Gastrocnemius medialis (tissue), 4 donors: ENCODE measurements around the gene MYPOP. TPM values are rescaled to one million over a fixed set of nuclear protein-coding genes. Genes with fewer than 3 reads are reported as not detected.

Experiments
- ATAC-seq, 2 donors: fragments of 150-250 bp; one replicate each; pipeline ENCODE4 v1.9.1; 2016
- DNase-seq, 2 donors: peaks; one replicate each; pipeline ENCODE4 v3.0.0-alpha.2; 2019
- H3K27ac ChIP-seq, 4 donors: fragments of 200-600 bp; sonication (generic); 1 replicate in 1 of 4; 2 replicates in 3 of 4; pipeline ENCODE4 v1.5.1; 2016 to 2018; ENCODE audit warnings: mild to moderate bottlenecking in 2 of 4, moderate library complexity in 1 of 4
- H3K27me3 ChIP-seq, 3 donors: fragments of 200-600 bp; sonication (generic) in 2 of 3; 1 replicate in 1 of 3; 2 replicates in 2 of 3; pipeline versions ENCODE4 v1.5.1 to v1.6.0; 2016 to 2019; ENCODE audit warnings: mild to moderate bottlenecking in 1 of 3, moderate library complexity in 1 of 3
- H3K36me3 ChIP-seq, 2 donors: fragments of 200-600 bp; sonication (generic) in 1 of 2; one replicate each; pipeline ENCODE4 v1.5.1; 2017 to 2018
- H3K4me1 ChIP-seq, 2 donors: fragments of 200-600 bp; sonication (generic) in 1 of 2; one replicate each; pipeline ENCODE4 v1.5.1; 2016 to 2017; ENCODE audit warnings: mild to moderate bottlenecking in 2 of 2
- H3K4me3 ChIP-seq, 4 donors: fragments of 200-600 bp; sonication (generic) in 3 of 4; 1 replicate in 1 of 4; 2 replicates in 3 of 4; pipeline ENCODE4 v1.5.1; 2016 to 2019; ENCODE audit warnings: mild to moderate bottlenecking in 2 of 4
- H3K9me3 ChIP-seq, 3 donors: fragments of 200-600 bp; sonication (generic) in 2 of 3; 1 replicate in 1 of 3; 2 replicates in 2 of 3; pipeline ENCODE4 v1.5.1; 2016 to 2019
- POLR2A ChIP-seq, 2 donors: fragments of 450-650 bp; IDR thresholded peaks; one replicate each; pipeline ENCODE4 v1.6.1; 2017; ENCODE audit warnings: antibody characterized with exemption in 2 of 2, mild to moderate bottlenecking in 2 of 2, moderate library complexity in 2 of 2
- in situ Hi-C, 4 donors: fragments of 200-750 bp; cut with MboI; loops; one replicate each; pipeline versions ENCODE4 v1.15.0 to v1.8.0; 2017; ENCODE audit warnings: low sequenced_read_pairs in 4 of 4
- intact Hi-C: fragments of 100-400 bp; cut with DNase I; formaldehyde crosslinking; loops from one replicate; pipeline ENCODE4 v1.15.1; 2023; ENCODE audit warnings: low total_unique reads
- total RNA-seq, 4 donors: library from RNA; depleted of rRNA; stranded (reverse); fragments of >200 nt; gene quantifications; one replicate each; pipeline versions ENCODE4 v1.1.0 to v1.2.3, GENCODE V29; 2016
- TF ChIP-seq, protein P1 (sequence below), 5 experiments: fragments of 450-650 bp in 3 of 5; fragments of 200-600 bp in 2 of 5; sonication (generic) in 2 of 5; IDR thresholded peaks in 4 of 5; conservative IDR thresholded peaks in 1 of 5; 1 replicate in 4 of 5; 2 replicates in 1 of 5; pipeline ENCODE4 v1.5.1; 2016 to 2019; ENCODE audit warnings: antibody characterized with exemption in 5 of 5, mild to moderate bottlenecking in 3 of 5, moderate library complexity in 3 of 5

Gene MYPOP
- total RNA-seq, 4 donors from 2014 or later: 5.9 to 12.4 (median 6.3) TPM

DNA sequence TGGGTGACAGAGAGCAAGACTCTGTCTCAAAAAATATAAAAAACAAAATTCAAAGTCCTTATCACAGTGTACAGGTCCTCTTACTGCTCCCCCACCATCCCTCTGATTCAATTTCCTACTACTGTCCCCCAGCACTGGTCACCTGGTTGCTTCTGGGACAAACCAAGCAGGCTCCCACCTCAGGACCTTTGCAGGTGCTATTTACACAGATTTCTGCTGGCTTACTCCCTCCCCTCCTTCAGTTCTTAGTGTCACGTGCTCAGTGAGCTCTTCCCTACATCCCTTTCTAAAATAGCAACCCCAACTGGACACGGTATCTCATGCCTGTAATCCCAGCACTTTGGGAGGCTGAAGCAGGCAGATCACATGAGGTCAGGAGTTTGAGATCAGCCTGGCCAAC, 22.4 kb downstream of the MYPOP start:
- intact Hi-C loops: no loop called here
- no peak for ATAC-seq

DNA sequence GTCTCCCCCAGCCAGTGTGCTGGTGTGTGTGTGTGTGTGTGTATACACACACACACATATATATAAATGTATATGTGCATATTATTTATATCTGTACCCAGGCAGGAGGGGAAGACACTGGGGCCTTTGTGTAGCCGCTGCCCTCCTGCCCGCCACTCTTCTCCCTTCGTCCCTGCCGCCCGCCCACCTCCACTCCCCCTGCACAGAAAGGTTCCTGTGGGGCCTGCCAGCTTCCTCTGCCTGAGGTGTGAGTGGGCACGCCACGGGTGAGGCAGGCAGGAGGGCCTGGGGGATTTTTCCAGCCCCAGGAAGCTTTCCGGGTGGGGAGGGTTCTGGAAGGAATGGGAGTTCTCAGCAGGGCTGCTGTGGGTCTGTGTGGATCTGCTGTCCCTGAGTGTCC, 23.4 kb downstream of the MYPOP start:
- intact Hi-C loops (no loop called here), in situ Hi-C loops (no loop called here)
- TF ChIP-seq, protein P1, sequence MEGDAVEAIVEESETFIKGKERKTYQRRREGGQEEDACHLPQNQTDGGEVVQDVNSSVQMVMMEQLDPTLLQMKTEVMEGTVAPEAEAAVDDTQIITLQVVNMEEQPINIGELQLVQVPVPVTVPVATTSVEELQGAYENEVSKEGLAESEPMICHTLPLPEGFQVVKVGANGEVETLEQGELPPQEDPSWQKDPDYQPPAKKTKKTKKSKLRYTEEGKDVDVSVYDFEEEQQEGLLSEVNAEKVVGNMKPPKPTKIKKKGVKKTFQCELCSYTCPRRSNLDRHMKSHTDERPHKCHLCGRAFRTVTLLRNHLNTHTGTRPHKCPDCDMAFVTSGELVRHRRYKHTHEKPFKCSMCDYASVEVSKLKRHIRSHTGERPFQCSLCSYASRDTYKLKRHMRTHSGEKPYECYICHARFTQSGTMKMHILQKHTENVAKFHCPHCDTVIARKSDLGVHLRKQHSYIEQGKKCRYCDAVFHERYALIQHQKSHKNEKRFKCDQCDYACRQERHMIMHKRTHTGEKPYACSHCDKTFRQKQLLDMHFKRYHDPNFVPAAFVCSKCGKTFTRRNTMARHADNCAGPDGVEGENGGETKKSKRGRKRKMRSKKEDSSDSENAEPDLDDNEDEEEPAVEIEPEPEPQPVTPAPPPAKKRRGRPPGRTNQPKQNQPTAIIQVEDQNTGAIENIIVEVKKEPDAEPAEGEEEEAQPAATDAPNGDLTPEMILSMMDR (IDR thresholded peaks at IDR 0.05 in 4 of 5, conservative IDR thresholded peaks at IDR 0.05 in 1 of 5): no peak
- no peak for TF ChIP-seq POLR2A (IDR thresholded peaks at IDR 0.05)

More for the DNA sequence above, 22.4 kb downstream of the MYPOP start:
- no peak for DNase-seq
- H3K4me1 ChIP-seq: peaks cover 25 to 35% of the 10 kb centered on the region in 2 donors
- no peak overlapping the region for H3K27ac ChIP-seq
- peaks cover 0 to 9% (median 0%) of the 10 kb centered on the region in 3 donors for H3K27me3 ChIP-seq
- H3K4me3 ChIP-seq: no peak overlapping the region
- TF ChIP-seq, protein P1 (IDR thresholded peaks at IDR 0.05 in 4 of 5, conservative IDR thresholded peaks at IDR 0.05 in 1 of 5): no peak
- TF ChIP-seq POLR2A (IDR thresholded peaks at IDR 0.05): no peak
- in situ Hi-C loops: no loop called here
- H3K36me3 ChIP-seq: peaks cover 0 to 6% of the 10 kb centered on the region in 2 donors
- H3K9me3 ChIP-seq: no peaks in the 10 kb centered on the region

DNA sequence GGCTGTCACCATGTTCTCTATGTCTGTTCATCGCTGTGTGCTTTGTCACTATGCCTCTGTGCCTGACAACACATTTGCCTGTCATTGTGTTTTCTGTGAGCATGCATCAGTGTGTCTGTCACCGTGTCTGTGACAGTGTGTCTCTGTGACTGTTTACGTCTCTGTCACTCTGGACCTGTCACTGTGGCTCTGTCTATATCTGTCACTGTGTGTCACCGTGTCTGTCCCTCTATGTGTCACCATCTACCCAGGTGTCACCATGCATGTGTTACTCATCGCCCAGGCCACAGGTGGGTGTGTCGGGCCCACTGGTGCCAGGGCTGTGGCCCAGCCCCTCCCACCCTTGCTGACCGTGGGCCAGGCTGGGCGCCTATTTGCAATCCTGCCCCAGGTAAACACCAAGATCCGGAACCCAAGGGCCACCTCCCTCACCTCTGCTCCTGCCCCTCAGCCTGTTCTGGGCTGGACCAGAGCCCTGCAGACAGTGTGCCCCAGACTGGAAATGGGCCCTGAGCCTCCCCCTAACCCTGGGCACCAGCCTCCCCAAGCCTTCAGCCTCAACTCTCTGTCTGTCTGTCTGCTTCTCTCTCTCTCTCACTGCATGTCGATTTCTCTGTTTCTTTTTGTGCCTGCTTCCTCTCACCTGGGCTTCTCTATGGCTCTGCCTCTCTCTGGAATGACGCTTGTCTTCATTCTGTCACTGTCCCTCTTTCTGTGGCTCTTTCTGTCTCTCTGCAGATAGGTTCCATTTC, 24.2 kb downstream of the MYPOP start:
- peak; percentile 25 to 66 for DNase-seq
- peak; percentile 85 to 90 for ATAC-seq
- H3K27ac ChIP-seq: no peak overlapping the region
- no peaks in the 10 kb centered on the region for H3K9me3 ChIP-seq
- intact Hi-C loops: no loop called here
- H3K4me1 ChIP-seq: peaks cover 10 to 18% of the 10 kb centered on the region in 2 donors
- TF ChIP-seq POLR2A (IDR thresholded peaks at IDR 0.05): peak in 1 of 2 donors; percentile 16
- TF ChIP-seq, protein P1 (IDR thresholded peaks at IDR 0.05 in 4 of 5, conservative IDR thresholded peaks at IDR 0.05 in 1 of 5): no peak
- no peak overlapping the region for H3K4me3 ChIP-seq
- in situ Hi-C loops: no loop called here
- H3K27me3 ChIP-seq: peaks cover 0 to 9% (median 0%) of the 10 kb centered on the region in 3 donors
- no peaks in the 10 kb centered on the region for H3K36me3 ChIP-seq

More for the DNA sequence above, 23.4 kb downstream of the MYPOP start:
- Histone ChIP-seq H3K4me1 (peaks cover 16 to 26% of the 10 kb centered on the region in 2 donors), H3K4me3 (no peak overlapping the region), H3K27me3 (peaks cover 0 to 9% (median 0%) of the 10 kb centered on the region in 3 donors), H3K27ac (no peak overlapping the region), H3K9me3 (no peaks in the 10 kb centered on the region), H3K36me3 (peaks cover 0 to 5% of the 10 kb centered on the region in 2 donors)
- DNase-seq (no peak), ATAC-seq (no peak)

DNA sequence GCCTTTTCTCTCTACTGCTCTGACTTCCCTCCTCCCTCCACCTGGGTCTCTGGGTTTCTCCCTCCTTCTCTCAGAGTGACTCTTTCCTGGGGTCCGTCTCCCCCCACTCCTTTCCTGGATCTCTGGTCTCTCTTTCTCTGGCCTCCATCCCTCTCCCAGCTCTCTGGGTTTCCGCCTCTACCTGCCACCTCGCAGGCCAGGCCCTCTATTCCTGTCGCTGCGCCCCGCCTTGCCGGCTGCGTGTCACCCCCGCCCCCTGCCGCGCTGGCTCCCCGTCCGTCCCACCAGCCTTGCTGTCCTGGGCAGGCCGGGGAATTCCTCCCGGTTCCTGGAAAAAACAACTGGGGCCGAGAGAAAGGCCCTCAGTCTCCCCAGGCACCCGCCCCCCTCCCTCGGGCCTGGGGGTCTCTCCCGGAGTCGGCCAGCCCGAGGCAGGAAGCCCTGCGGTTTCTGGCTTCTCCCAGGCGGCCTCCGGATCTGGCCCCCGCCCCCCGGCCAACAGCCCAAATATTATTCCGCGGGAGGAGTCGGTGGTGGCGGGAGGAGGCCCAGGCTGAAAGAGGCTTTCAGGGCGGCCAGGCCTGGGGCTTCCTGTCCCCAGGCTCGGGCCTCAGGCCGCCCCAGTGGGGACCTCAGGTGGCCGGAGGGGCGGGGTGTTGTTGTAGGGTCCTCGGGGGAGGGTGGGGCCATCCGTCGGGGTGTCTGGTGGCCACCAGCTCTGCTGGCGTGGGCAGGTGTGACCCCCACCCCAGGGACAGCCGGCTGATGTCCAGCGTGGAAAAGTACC, 25.8 kb downstream of the MYPOP start:
- no peaks in the 10 kb centered on the region for H3K36me3 ChIP-seq
- peaks cover 0 to 9% (median 0%) of the 10 kb centered on the region in 3 donors for H3K27me3 ChIP-seq
- TF ChIP-seq, protein P1 (IDR thresholded peaks at IDR 0.05 in 4 of 5, conservative IDR thresholded peaks at IDR 0.05 in 1 of 5): no peak
- no peak for TF ChIP-seq POLR2A (IDR thresholded peaks at IDR 0.05)
- H3K9me3 ChIP-seq: no peaks in the 10 kb centered on the region
- intact Hi-C loops: no loop called here
- peak overlapping the region in 3 of 4 donors; percentile 29 to 42 (median 32) for H3K4me3 ChIP-seq
- no peak for ATAC-seq
- H3K4me1 ChIP-seq: peaks cover 0 to 1% of the 10 kb centered on the region in 2 donors
- DNase-seq: no peak
- H3K27ac ChIP-seq: peak overlapping the region; percentile 7 to 76 (median 52)
- in situ Hi-C loops: no loop called here
